OCI-LY1 (cell line): ENCODE results near the gene ZSCAN10.

Source experiments
- H2AFZ ChIP-seq: fragments of 200-600 bp; sonication (generic), shearing (Covaris generic); 2 replicates; pipeline ENCODE4 v1.6.0; 2014; ENCODE audit warnings: antibody characterized with exemption, mild to moderate bottlenecking, low read length
- H3F3A ChIP-seq: fragments of 200-600 bp; sonication (generic), shearing (Covaris generic); 2 replicates; pipeline ENCODE4 v1.6.0; 2014; ENCODE audit warnings: mild to moderate bottlenecking, antibody characterized with exemption, low read length, moderate library complexity; ENCODE audit not compliant: insufficient read depth
- H3K27ac ChIP-seq: fragments of 200-600 bp; sonication (generic); 2 replicates; pipeline ENCODE4 v1.5.1; 2014; ENCODE audit warnings: low read length, mixed run types, mild to moderate bottlenecking, low read depth; ENCODE audit not compliant: poor library complexity, severe bottlenecking
- H3K27me3 ChIP-seq: fragments of 200-600 bp; sonication (generic); 2 replicates; pipeline ENCODE4 v1.6.0; 2014; ENCODE audit warnings: antibody characterized with exemption, mild to moderate bottlenecking, low read length, moderate library complexity; ENCODE audit not compliant: insufficient read depth
- H3K36me3 ChIP-seq: fragments of 200-600 bp; sonication (generic); 2 replicates; pipeline ENCODE4 v1.6.1; 2014; ENCODE audit warnings: mild to moderate bottlenecking, antibody characterized with exemption, low read length, moderate library complexity, mixed read lengths; ENCODE audit not compliant: insufficient read depth
- H3K4me1 ChIP-seq: fragments of 200-600 bp; sonication (generic); 2 replicates; pipeline ENCODE4 v1.5.1; 2014; ENCODE audit warnings: mild to moderate bottlenecking, low read length, moderate library complexity; ENCODE audit not compliant: insufficient read depth, severe bottlenecking
- H3K4me2 ChIP-seq: fragments of 200-600 bp; sonication (generic), shearing (Covaris generic); 2 replicates; pipeline ENCODE4 v1.6.1; 2014; ENCODE audit warnings: low read length
- H3K4me3 ChIP-seq: fragments of 200-600 bp; sonication (generic); 2 replicates; pipeline ENCODE4 v1.5.1; 2014; ENCODE audit warnings: low read length, low read depth, mild to moderate bottlenecking, mixed read lengths; ENCODE audit not compliant: poor library complexity, severe bottlenecking
- H3K79me2 ChIP-seq: fragments of 200-600 bp; shearing (Covaris generic); 2 replicates; pipeline ENCODE4 v1.6.1; 2016; ENCODE audit warnings: mixed run types, low read length, mixed read lengths; ENCODE audit not compliant: insufficient read depth
- H3K9ac ChIP-seq: fragments of 200-600 bp; sonication (generic), shearing (Covaris generic); 2 replicates; pipeline ENCODE4 v1.6.1; 2014; ENCODE audit warnings: mild to moderate bottlenecking, low read length, mixed read lengths
- H3K9me2 ChIP-seq: fragments of 200-600 bp; sonication (generic), shearing (Covaris generic); 2 replicates; pipeline ENCODE4 v1.6.1; 2014; ENCODE audit warnings: low read depth, mild to moderate bottlenecking, low read length, mixed read lengths
- H3K9me3 ChIP-seq: fragments of 200-600 bp; shearing (Covaris generic); 2 replicates; pipeline ENCODE4 v1.6.1; 2014; ENCODE audit warnings: low read length, mixed read lengths
- H4K20me1 ChIP-seq: fragments of 200-600 bp; sonication (generic), shearing (Covaris generic); 2 replicates; pipeline ENCODE4 v1.6.0; 2016; ENCODE audit warnings: mild to moderate bottlenecking, low read length; ENCODE audit not compliant: insufficient read depth
- CTCF ChIP-seq: fragments of 200-600 bp; sonication (generic), shearing (Covaris generic); IDR thresholded peaks from 2 replicates; pipeline ENCODE4 v1.5.1; 2017; ENCODE audit warnings: mild to moderate bottlenecking, antibody characterized with exemption, low read length, moderate library complexity, mixed read lengths
- EZH2 ChIP-seq: fragments of 200-600 bp; sonication (generic), shearing (Covaris generic); IDR thresholded peaks from 2 replicates; pipeline ENCODE4 v1.8.0; 2017; ENCODE audit warnings: borderline replicate concordance, mixed run types, mild to moderate bottlenecking, antibody characterized with exemption, low read length, moderate library complexity, mixed read lengths

Gene ZSCAN10

GRCh38 chr16:3087243-3088235 lies 11.6 kb downstream of the ZSCAN10 start:
- Histone ChIP-seq H3K4me2 (no peak overlapping the region), H3K27me3 (0 out of 2 replicates have a peak, but pooled peaks cover 9% of the 10 kb centered on the region), H3K4me3 (no peak overlapping the region), H3K27ac (no peak overlapping the region), H3K36me3 (no peaks in the 10 kb centered on the region), H3K9me2 (no peaks in the 10 kb centered on the region), H3K79me2 (no peaks in the 10 kb centered on the region), H3K4me1 (peaks cover under 1% of the 10 kb centered on the region), H4K20me1 (no peaks in the 10 kb centered on the region), H3K9ac (no peak overlapping the region), H2AFZ (no peak overlapping the region), H3K9me3 (no peaks in the 10 kb centered on the region), H3F3A (no peaks in the 10 kb centered on the region)
- TF ChIP-seq CTCF (no peak), EZH2 (no peak)

GRCh38 chr16:3086596-3087242 lies 12.4 kb downstream of the ZSCAN10 start:
- H3K27me3 ChIP-seq: 0 out of 2 replicates have a peak, but pooled peaks cover 5% of the 10 kb centered on the region
- no peaks in the 10 kb centered on the region for H3K4me1 ChIP-seq
- H3K36me3 ChIP-seq: no peaks in the 10 kb centered on the region
- no peak for TF ChIP-seq EZH2
- TF ChIP-seq CTCF: no peak
- no peaks in the 10 kb centered on the region for H3K9me3 ChIP-seq
- no peak overlapping the region for H3K27ac ChIP-seq
- no peaks in the 10 kb centered on the region for H3K9me2 ChIP-seq
- H3K4me2 ChIP-seq: no peak overlapping the region
- no peaks in the 10 kb centered on the region for H3K79me2 ChIP-seq
- H3F3A ChIP-seq: no peaks in the 10 kb centered on the region
- no peak overlapping the region for H2AFZ ChIP-seq
- H3K4me3 ChIP-seq: no peak overlapping the region
- H4K20me1 ChIP-seq: no peaks in the 10 kb centered on the region
- H3K9ac ChIP-seq: no peak overlapping the region

- Histone ChIP-seq H4K20me1 (no peaks in the 10 kb centered on the region), H3K9ac (no peak overlapping the region), H2AFZ (no peak overlapping the region), H3K9me3 (no peaks in the 10 kb centered on the region), H3K36me3 (no peaks in the 10 kb centered on the region), H3K4me3 (no peak overlapping the region), H3K4me1 (no peaks in the 10 kb centered on the region), H3F3A (no peaks in the 10 kb centered on the region), H3K9me2 (no peaks in the 10 kb centered on the region), H3K79me2 (no peaks in the 10 kb centered on the region), H3K27ac (no peak overlapping the region), H3K4me2 (no peak overlapping the region), H3K27me3 (0 out of 2 replicates have a peak, but pooled peaks cover 5% of the 10 kb centered on the region)
- TF ChIP-seq CTCF (no peak), EZH2 (no peak)
Measured at GRCh38 chr16:3085868-3086595, 13.1 kb downstream of the ZSCAN10 start.
